Pancreas (tissue), 10 donors: ENCODE results near the gene GLDC. TPM values are rescaled to one million over a fixed set of nuclear protein-coding genes. Genes with fewer than 3 reads are reported as not detected.

Source experiments
- ATAC-seq, 4 donors: fragments of 200-7000 bp; cut with Tn5 transposase; one replicate each; pipeline versions ENCODE4 v1.8.0 to v1.9.1; 2020; ENCODE audit warnings: mild to moderate bottlenecking in 4 of 4, moderate library complexity in 4 of 4
- DNase-seq, 6 donors: peaks; one replicate each; pipeline ENCODE4 v3.0.0-alpha.2; 2020
- FAIRE-seq: peaks from 2 replicates; lab custom pipeline; 2012; peaks lifted over from hg19 to GRCh38; lab: Jason Lieb, UNC
- H3K27ac ChIP-seq, 4 donors: fragments of 200-600 bp; sonication (generic); 1 replicate in 3 of 4; 2 replicates in 1 of 4; pipeline versions ENCODE4 v1.5.0 to v1.8.0; 2020
- H3K27me3 ChIP-seq, 4 donors: fragments of 200-600 bp; one replicate each; pipeline ENCODE4 v1.8.0; 2021
- H3K36me3 ChIP-seq, 3 donors: fragments of 200-600 bp; sonication (generic) in 1 of 3; one replicate each; pipeline versions ENCODE4 v1.5.0 to v1.8.0; 2020 to 2021
- H3K4me1 ChIP-seq, 3 donors: fragments of 200-600 bp; one replicate each; pipeline ENCODE4 v1.8.0; 2021
- H3K4me3 ChIP-seq, 4 donors: fragments of 200-600 bp; sonication (generic) in 2 of 4; one replicate each; pipeline versions ENCODE4 v1.5.0 to v1.8.0; 2020 to 2021
- H3K9me3 ChIP-seq, 4 donors: fragments of 200-600 bp; one replicate each; pipeline ENCODE4 v1.8.0; 2021
- CTCF ChIP-seq, 4 donors: fragments of 200-600 bp; sonication (generic) in 3 of 4; IDR thresholded peaks; one replicate each; pipeline versions ENCODE4 v1.5.0 to v1.8.0; 2021; ENCODE audit warnings: antibody characterized with exemption in 4 of 4
- WGBS, 2 donors: extraction: QIAGEN DNeasy Blood & Tissue Kit; methylation state at CpG; one replicate each; pipeline ENCODE4 v1.1.7; 2013; 5-methylcytosine and 5-hydroxymethylcytosine counted together
- intact Hi-C, 3 donors: fragments of 100-400 bp; cut with DNase I; formaldehyde crosslinking; loops; one replicate each; pipeline versions ENCODE4 v1.11.1 to v1.14.2; 2022
- polyA plus RNA-seq, 2 donors: library from polyadenylated mRNA; stranded (reverse); fragments of 200-250 nt; gene quantifications; one replicate each; pipeline ENCODE4 v1.2.3, GENCODE V29; 2013
- total RNA-seq, 6 donors: library from RNA; stranded (reverse); fragmentation: NEBNext Ultra II Directional in 4 of 6; extraction: Animal tissue kit (Norgen Biotek cat#: 25700) in 4 of 6; gene quantifications; one replicate each; pipeline versions ENCODE4 v1.2.1 to v1.2.4, GENCODE V29; 2021 to 2023
- donor health status: healthy with polysubstance abuse.
- donor health status: DM: no; HTN: no; CAD: no; lungs with moderate emphysema.
- donor health status: DM: no; HTN: no; CAD: no.
- donor health status: control.
- donor health status: control.
- donor health status: Bipolar disorder and iron deficiency.
- donor health status: DM: yes; HTN: yes; CAD: no.
- donor health status: DM: no; HTN: no; CAD: no.
- donor health status: DM: no; HTN: no; CAD: no.
- donor health status: DM: yes; HTN: yes; CAD: no.

The GLDC gene
- total and polyA plus RNA-seq, 8 donors: 0.15 to 1.2 (median 0.47) TPM; not detected in 3

- ATAC-seq: no peak
- Histone ChIP-seq H3K36me3 (no peaks in the 10 kb centered on the region), H3K27ac (no peak overlapping the region), H3K4me1 (no peaks in the 10 kb centered on the region), H3K4me3 (no peak overlapping the region), H3K9me3 (no peaks in the 10 kb centered on the region), H3K27me3 (no peaks in the 10 kb centered on the region)
- TF ChIP-seq CTCF (IDR thresholded peaks at IDR 0.05): no peak
- intact Hi-C loops: no loop called here
- FAIRE-seq: no peak
- 76 to 89% methylated on average over 4 of the region's 4 CpGs for WGBS, 2 donors
- no peak for DNase-seq
These were observed 25.9 kb upstream of the GLDC start for GRCh38 chr9:6671416-6671815.

- ATAC-seq (no peak), FAIRE-seq (no peak)
These were observed 24.4 kb upstream of the GLDC start for GRCh38 chr9:6669881-6670280.

GRCh38 chr9:6667633-6668280 is 22.2 kb upstream of the GLDC start:
- Histone ChIP-seq H3K9me3 (no peaks in the 10 kb centered on the region), H3K36me3 (no peaks in the 10 kb centered on the region), H3K4me3 (no peak overlapping the region), H3K27me3 (no peaks in the 10 kb centered on the region), H3K4me1 (no peaks in the 10 kb centered on the region), H3K27ac (no peak overlapping the region)
- DNase-seq (no peak), ATAC-seq (peak in 3 of 4 donors; percentile 42 to 62 (median 44)), FAIRE-seq (peak; percentile 13)
- intact Hi-C loops: loop anchor here in 1 of 3 donors (10.0 kb wide), 1 partner anchor 83 kb away; no protein-coding TSS in a partner anchor
- 37 to 40% methylated on average over 5 of the region's 5 CpGs for WGBS, 2 donors
- peak in 3 of 4 donors; percentile 26 to 50 (median 37) for TF ChIP-seq CTCF (IDR thresholded peaks at IDR 0.05)

More at GRCh38 chr9:6669881-6670280, 24.4 kb upstream of the GLDC start:
- H3K36me3 ChIP-seq: no peaks in the 10 kb centered on the region
- WGBS, 2 donors: 89 to 94% methylated on average over 14 of the region's 14 CpGs
- no peaks in the 10 kb centered on the region for H3K9me3 ChIP-seq
- TF ChIP-seq CTCF (IDR thresholded peaks at IDR 0.05): no peak
- DNase-seq: no peak
- H3K4me3 ChIP-seq: no peak overlapping the region
- H3K27me3 ChIP-seq: no peaks in the 10 kb centered on the region
- no peaks in the 10 kb centered on the region for H3K4me1 ChIP-seq
- no peak overlapping the region for H3K27ac ChIP-seq
- intact Hi-C loops: loop anchor here in 1 of 3 donors (10.0 kb wide), 1 partner anchor 85 kb away; no protein-coding TSS in a partner anchor

- TF ChIP-seq CTCF (IDR thresholded peaks at IDR 0.05): no peak
- H3K27ac ChIP-seq: no peak overlapping the region
- H3K4me3 ChIP-seq: no peak overlapping the region
- no peak for DNase-seq
- ATAC-seq: no peak
- no peaks in the 10 kb centered on the region for H3K9me3 ChIP-seq
- intact Hi-C loops: loop anchor here in 1 of 3 donors (10.0 kb wide), 1 partner anchor 82 kb away; no protein-coding TSS in a partner anchor
- no peaks in the 10 kb centered on the region for H3K27me3 ChIP-seq
- FAIRE-seq: no peak
- H3K4me1 ChIP-seq: no peaks in the 10 kb centered on the region
- WGBS, 2 donors: 87 to 94% methylated on average over 6 of the region's 6 CpGs
- no peaks in the 10 kb centered on the region for H3K36me3 ChIP-seq
These were observed 21.6 kb upstream of the GLDC start for GRCh38 chr9:6667080-6667479.

- DNase-seq: no peak
- Histone ChIP-seq H3K36me3 (no peaks in the 10 kb centered on the region), H3K4me3 (no peak overlapping the region), H3K27ac (no peak overlapping the region), H3K9me3 (no peaks in the 10 kb centered on the region), H3K27me3 (no peaks in the 10 kb centered on the region), H3K4me1 (no peaks in the 10 kb centered on the region)
- no peak for FAIRE-seq
- 67 to 82% methylated on average over 1 of the region's 1 CpG for WGBS, 2 donors
- intact Hi-C loops: loop anchor here in 1 of 3 donors (10.0 kb wide), 1 partner anchor 81 kb away; no protein-coding TSS in a partner anchor
- no peak for TF ChIP-seq CTCF (IDR thresholded peaks at IDR 0.05)
- ATAC-seq: no peak
These were observed 20.1 kb upstream of the GLDC start for GRCh38 chr9:6665628-6666027.
